IMR-90 (cell line): Measurements from ENCODE around the gene LRG1. TPM values are rescaled to one million over a fixed set of nuclear protein-coding genes. Genes with fewer than 3 reads are reported as not detected.

Experiments used
- ATAC-seq: fragments of 200-7000 bp; cut with Tn5 transposase; 2 replicates; pipeline ENCODE4 v1.9.1; 2020; ENCODE audit warnings: low read depth, mild to moderate bottlenecking, moderate library complexity
- BruUV-seq: library from RNA; stranded (reverse); fragments of 400-500 nt; replicated peaks from 2 replicates; lab custom pipeline; 2021; lab: Mats Ljungman, UMichigan
- CTCF ChIA-PET: fragments of 300-600 bp; formaldehyde crosslinking; extraction: SDS; loops from one replicate; lab custom pipeline; 2021; ENCODE audit warnings: antibody characterized with exemption; lab: Yijun Ruan, JAX
- POLR2A ChIA-PET: fragments of 300-600 bp; sonication (Branson Sonifier 250); formaldehyde crosslinking; loops from one replicate; lab custom pipeline; 2022; ENCODE audit warnings: antibody characterized with exemption; ENCODE audit not compliant: unreplicated experiment; lab: Charles Lee
- DNase-seq: peaks from one replicate; pipeline ENCODE4 v3.0.0; 2013
- H2AFZ ChIP-seq: replicated peaks from 2 replicates; pipeline ENCODE3; 2013; ENCODE audit warnings: low read length, mild to moderate bottlenecking; ENCODE audit not compliant: poor library complexity
- H2AK5ac ChIP-seq: 2 replicates; pipeline ENCODE4 v1.6.1; 2013; ENCODE audit warnings: low read depth, low read length, inconsistent platforms
- H2AK9ac ChIP-seq: replicated peaks from 2 replicates; pipeline ENCODE3; 2013; ENCODE audit warnings: mild to moderate bottlenecking, low read depth, low read length, moderate library complexity; ENCODE audit not compliant: poor library complexity
- H2BK120ac ChIP-seq: 2 replicates; pipeline ENCODE4 v1.6.1; 2013; ENCODE audit warnings: low read depth, low read length, inconsistent platforms
- H2BK15ac ChIP-seq: 3 replicates; pipeline ENCODE4 v1.6.1; 2013; ENCODE audit warnings: low read depth, low read length, inconsistent platforms
- H2BK20ac ChIP-seq: 2 replicates; pipeline ENCODE4 v1.6.1; 2013; ENCODE audit warnings: low read depth, mild to moderate bottlenecking, inconsistent platforms, low read length, moderate library complexity
- H2BK5ac ChIP-seq: 2 replicates; pipeline ENCODE4 v1.6.1; 2013; ENCODE audit warnings: mild to moderate bottlenecking, low read depth, low read length, inconsistent platforms; ENCODE audit not compliant: poor library complexity, severe bottlenecking
- H3K14ac ChIP-seq: replicated peaks from 2 replicates; pipeline ENCODE4 v1.6.1; 2013; ENCODE audit warnings: low read depth, low read length, inconsistent platforms
- H3K18ac ChIP-seq: 2 replicates; pipeline ENCODE4 v1.6.1; 2013; ENCODE audit warnings: low read depth, low read length, control low read depth
- H3K23ac ChIP-seq: 2 replicates; pipeline ENCODE4 v1.6.1; 2013; ENCODE audit warnings: low read depth, low read length, inconsistent platforms
- H3K27ac ChIP-seq: 2 replicates; pipeline ENCODE4 v1.5.1; 2013; ENCODE audit warnings: mild to moderate bottlenecking, control low read depth, low read length; ENCODE audit not compliant: insufficient read depth
- H3K27me3 ChIP-seq: 2 replicates; pipeline ENCODE4 v1.6.1; 2013; ENCODE audit warnings: low read length; ENCODE audit not compliant: control insufficient read depth, insufficient read depth
- H3K36me3 ChIP-seq: 2 replicates; pipeline ENCODE4 v1.6.1; 2013; ENCODE audit warnings: low read length, mixed read lengths; ENCODE audit not compliant: control insufficient read depth, insufficient read depth
- H3K4ac ChIP-seq: 2 replicates; pipeline ENCODE4 v1.6.1; 2013; ENCODE audit warnings: low read depth, low read length, inconsistent platforms
- H3K4me1 ChIP-seq: 2 replicates; pipeline ENCODE4 v1.6.1; 2013; ENCODE audit warnings: low read length, mixed read lengths; ENCODE audit not compliant: control insufficient read depth, insufficient read depth
- H3K4me2 ChIP-seq: 2 replicates; pipeline ENCODE4 v1.6.1; 2013; ENCODE audit warnings: low read depth, mild to moderate bottlenecking, control low read depth, low read length, moderate library complexity
- H3K4me3 ChIP-seq: 2 replicates; pipeline ENCODE4 v1.5.1; 2013; ENCODE audit warnings: low read depth, mild to moderate bottlenecking, control low read depth, low read length, moderate library complexity; ENCODE audit not compliant: insufficient read depth
- H3K56ac ChIP-seq: 2 replicates; pipeline ENCODE4 v1.6.1; 2013; ENCODE audit warnings: low read length, inconsistent platforms; ENCODE audit not compliant: insufficient read depth; ENCODE audit errors: extremely low read depth
- H3K79me1 ChIP-seq, 2 experiments: 2 replicates each; pipeline ENCODE4 v1.6.1; 2013; ENCODE audit warnings: low read length in 2 of 2, inconsistent platforms in 1 of 2, low read depth in 1 of 2
- H3K9ac ChIP-seq: 2 replicates; pipeline ENCODE4 v1.6.1; 2013; ENCODE audit warnings: low read depth, low read length, control low read depth
- H3K9me1 ChIP-seq: 2 replicates; pipeline ENCODE4 v1.6.1; 2013; ENCODE audit warnings: low read length, inconsistent platforms; ENCODE audit not compliant: insufficient read depth
- H3K9me3 ChIP-seq: 2 replicates; pipeline ENCODE4 v1.6.1; 2013; ENCODE audit warnings: low read length; ENCODE audit not compliant: control insufficient read depth, insufficient read depth
- H4K20me1 ChIP-seq: 2 replicates; pipeline ENCODE4 v1.6.1; 2013; ENCODE audit warnings: low read length, inconsistent platforms; ENCODE audit not compliant: insufficient read depth
- H4K5ac ChIP-seq: 2 replicates; pipeline ENCODE4 v1.6.1; 2013; ENCODE audit warnings: mild to moderate bottlenecking, low read depth, low read length, control low read depth
- H4K8ac ChIP-seq, 2 experiments: 2 replicates each; pipeline ENCODE4 v1.6.1; 2013; ENCODE audit warnings: low read depth in 2 of 2, low read length in 2 of 2, control low read depth in 1 of 2, inconsistent platforms in 1 of 2
- H4K91ac ChIP-seq: 2 replicates; pipeline ENCODE4 v1.6.1; 2013; ENCODE audit warnings: low read depth, low read length, inconsistent platforms; ENCODE audit not compliant: insufficient read depth
- BHLHE40 ChIP-seq: fragments of 150-350 bp; IDR thresholded peaks from 2 replicates; pipeline ENCODE4 v1.6.1; 2016; ENCODE audit warnings: mild to moderate bottlenecking, low read depth, low read length
- CEBPB ChIP-seq: IDR thresholded peaks from 2 replicates; pipeline ENCODE4 v1.6.1; 2012; ENCODE audit warnings: low read depth, low read length, improper control_type of control experiment
- CHD1 ChIP-seq: IDR thresholded peaks from 2 replicates; pipeline ENCODE4 v1.6.1; 2012; ENCODE audit warnings: low read depth, low read length, improper control_type of control experiment
- CTCF ChIP-seq: conservative IDR thresholded peaks from 2 replicates; pipeline ENCODE4 v1.5.1; 2012; ENCODE audit warnings: mild to moderate bottlenecking, low read depth, low read length, improper control_type of control experiment
- ELK1 ChIP-seq: fragments of 150-350 bp; IDR thresholded peaks from 2 replicates; pipeline ENCODE4 v1.6.1; 2016; ENCODE audit warnings: low read depth, mild to moderate bottlenecking, low read length, moderate library complexity, borderline replicate concordance
- FOS ChIP-seq: fragments of 150-350 bp; IDR thresholded peaks from 2 replicates; pipeline ENCODE4 v1.6.1; 2016; ENCODE audit warnings: low read depth, low read length
- MAZ ChIP-seq: IDR thresholded peaks from 2 replicates; pipeline ENCODE4 v1.6.1; 2012; ENCODE audit warnings: low read depth, mild to moderate bottlenecking, low read length, improper control_type of control experiment, moderate library complexity, borderline replicate concordance
- MXI1 ChIP-seq: IDR thresholded peaks from 2 replicates; pipeline ENCODE4 v1.6.1; 2012; ENCODE audit warnings: low read depth, mild to moderate bottlenecking, low read length, moderate library complexity, borderline replicate concordance
- NFE2L2 ChIP-seq: fragments of 150-350 bp; IDR thresholded peaks from 2 replicates; pipeline ENCODE4 v1.6.1; 2016; ENCODE audit warnings: low read depth, mild to moderate bottlenecking, low read length
- POLR2A ChIP-seq: IDR thresholded peaks from 2 replicates; pipeline ENCODE4 v1.6.1; 2012; ENCODE audit warnings: mild to moderate bottlenecking, low read depth, low read length
- RAD21 ChIP-seq: IDR thresholded peaks from 2 replicates; pipeline ENCODE4 v1.6.1; 2012; ENCODE audit warnings: low read length, improper control_type of control experiment
- RCOR1 ChIP-seq: IDR thresholded peaks from 2 replicates; pipeline ENCODE4 v1.6.1; 2012; ENCODE audit warnings: mild to moderate bottlenecking, low read length, improper control_type of control experiment; ENCODE audit not compliant: insufficient replicate concordance
- RFX5 ChIP-seq: IDR thresholded peaks from 2 replicates; pipeline ENCODE4 v1.8.0; 2012; ENCODE audit warnings: low read depth, mild to moderate bottlenecking, low read length, moderate library complexity
- SMC3 ChIP-seq: fragments of 150-350 bp; IDR thresholded peaks from 2 replicates; pipeline ENCODE4 v1.6.1; 2016; ENCODE audit warnings: low read depth, mild to moderate bottlenecking, antibody characterized with exemption, low read length, moderate library complexity
- WGBS, 2 experiments: methylation state at CpG; one replicate each; pipeline versions ENCODE4 v1.1.5 to v1.1.7; 2013; ENCODE audit warnings: missing lambda C conversion rate in 2 of 2; ENCODE audit not compliant: insufficient read length in 1 of 2; ENCODE audit errors: extremely low coverage in 2 of 2; 5-methylcytosine and 5-hydroxymethylcytosine counted together
- dilution Hi-C: fragments of 300-500 bp; cut with HindIII; formaldehyde crosslinking; loops from one replicate; pipeline ENCODE4 v1.14.3; 2018; ENCODE audit warnings: low sequenced_read_pairs; ENCODE audit not compliant: unreplicated experiment
- in situ Hi-C: fragments of 300-500 bp; cut with MboI; formaldehyde crosslinking; loops from 3 replicates; pipeline ENCODE4 v1.14.3; 2019; ENCODE audit warnings: low sequenced_read_pairs, inconsistent platforms, mixed read lengths
- intact Hi-C: fragments of 100-400 bp; cut with micrococcal nuclease; formaldehyde crosslinking; loops from 2 replicates; pipeline ENCODE4 v1.10.0; 2022
- polyA plus RNA-seq, 3 experiments: library from polyadenylated mRNA; depleted of rRNA; stranded (reverse); fragments of >200 nt; gene quantifications; 2 replicates each; pipeline ENCODE4 v1.2.3, GENCODE V29; 2012; ENCODE audit warnings: low replicate concordance in 1 of 3
- total RNA-seq: library from RNA; depleted of rRNA; stranded (reverse); fragments of >200 nt; gene quantifications from 2 replicates; pipeline ENCODE4 v1.2.3, GENCODE V29; 2012
- TF ChIP-seq, protein P1 (sequence below): fragments of 150-350 bp; IDR thresholded peaks from 2 replicates; pipeline ENCODE4 v1.6.1; 2017; ENCODE audit warnings: mild to moderate bottlenecking, antibody characterized with exemption, low read length, low read depth

LRG1 gene
- total and polyA plus RNA-seq, 2 of the 4 experiments (the other 2 are of a cell fraction): not detected

DNA sequence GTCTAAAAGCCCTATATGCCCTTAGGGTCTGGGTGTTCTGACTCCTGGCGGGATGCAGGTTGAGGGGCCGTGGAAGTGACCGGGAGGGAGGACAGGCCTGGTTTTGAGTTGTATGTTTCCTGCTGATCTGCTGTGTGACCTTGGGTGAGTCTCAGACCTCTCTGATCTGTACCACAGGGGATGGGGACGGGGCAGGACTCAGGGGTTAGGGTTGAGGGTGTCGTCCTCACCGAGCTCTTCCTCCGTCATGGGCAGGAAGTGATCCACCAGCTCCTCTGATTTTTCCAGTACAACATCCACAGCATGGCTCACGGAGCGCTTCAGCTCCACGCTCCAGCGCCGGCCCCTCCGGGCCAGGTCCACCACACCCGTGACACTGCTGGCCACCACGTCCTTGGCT is 11.0 kb downstream of the LRG1 start:
- Histone ChIP-seq H4K91ac (no peak overlapping the region), H2AK9ac (no peak overlapping the region), H3K4me1 (no peaks in the 10 kb centered on the region), H2BK5ac (no peak overlapping the region), H3K14ac (no peak overlapping the region), H3K56ac (no peak overlapping the region), H2BK20ac (no peak overlapping the region), H2AFZ (no peak overlapping the region), H3K79me1 (no peaks in the 10 kb centered on the region), H4K20me1 (no peaks in the 10 kb centered on the region; the same call in 1 of the 2 replicates), H3K18ac (no peak overlapping the region), H3K9me3 (no peaks in the 10 kb centered on the region), H2BK120ac (no peak overlapping the region), H3K27ac (no peak overlapping the region), H4K5ac (no peak overlapping the region), H2BK15ac (no peak overlapping the region), H3K9ac (no peak overlapping the region), H3K4ac (no peak overlapping the region), H3K36me3 (no peaks in the 10 kb centered on the region), H3K4me3 (no peak overlapping the region), H4K8ac (no peak overlapping the region), H3K9me1 (no peaks in the 10 kb centered on the region), H3K27me3 (peaks cover 24% of the 10 kb centered on the region), H3K4me2 (no peak overlapping the region), H2AK5ac (no peak overlapping the region), H3K23ac (no peak overlapping the region)
- in situ Hi-C loops (no loop called here), intact Hi-C loops (loop anchor here (1.0 kb wide), 1 partner anchor 11 kb away; the partner anchor contains the start of gene PLIN4), dilution Hi-C loops (no loop called here)
- no peak for ATAC-seq
- CTCF ChIA-PET: interaction anchor here (0.5 kb wide), 1 partner anchor 342 kb away, joined by 3 read pairs; no protein-coding TSS in a partner anchor
- BruUV-seq: no TSS peak
- DNase-seq: no peak
- TF ChIP-seq BHLHE40 (no peak), MAZ (no peak), POLR2A (no peak), MXI1 (no peak), CEBPB (no peak), CHD1 (no peak), ELK1 (no peak), RCOR1 (no peak), FOS (no peak), NFE2L2 (no peak), SMC3 (no peak), RAD21 (no peak), CTCF (no peak), RFX5 (no peak)
- TF ChIP-seq, protein P1, sequence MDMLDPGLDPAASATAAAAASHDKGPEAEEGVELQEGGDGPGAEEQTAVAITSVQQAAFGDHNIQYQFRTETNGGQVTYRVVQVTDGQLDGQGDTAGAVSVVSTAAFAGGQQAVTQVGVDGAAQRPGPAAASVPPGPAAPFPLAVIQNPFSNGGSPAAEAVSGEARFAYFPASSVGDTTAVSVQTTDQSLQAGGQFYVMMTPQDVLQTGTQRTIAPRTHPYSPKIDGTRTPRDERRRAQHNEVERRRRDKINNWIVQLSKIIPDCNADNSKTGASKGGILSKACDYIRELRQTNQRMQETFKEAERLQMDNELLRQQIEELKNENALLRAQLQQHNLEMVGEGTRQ: no peak
- WGBS, 2 experiments: 88% methylated on average over 8 of the region's 15 CpGs; no CpG with 5 or more reads in 1 of the 2 experiments
- POLR2A ChIA-PET: no interaction called here
